Immature natural killer cell (primary cell): ENCODE results near the gene METTL5. TPM values are rescaled to one million over a fixed set of nuclear protein-coding genes. Genes with fewer than 3 reads are reported as not detected.
"Not testable (repeated sequence)": the region's sequence is repeated elsewhere in the genome, so short reads cannot be mapped to it uniquely, and the experiment has no call there.

Experiments used
- DNase-seq, 3 donors: peaks; one replicate each; pipeline ENCODE4 v3.0.0; 2022; ENCODE audit warnings: mixed read lengths in 1 of 3
- H3K27ac Mint-ChIP-seq, 6 donors: one replicate each; pipeline ENCODE4 v1.8.0; 2020; ENCODE audit warnings: mixed read lengths in 6 of 6, mild to moderate bottlenecking in 5 of 6, inconsistent platforms in 4 of 6, moderate library complexity in 3 of 6
- H3K27me3 Mint-ChIP-seq, 3 donors: one replicate each; pipeline ENCODE4 v1.8.0; 2020 to 2021; ENCODE audit warnings: low read depth in 3 of 3, mild to moderate bottlenecking in 3 of 3, mixed read lengths in 3 of 3, moderate library complexity in 3 of 3, inconsistent platforms in 1 of 3
- H3K36me3 Mint-ChIP-seq, 3 donors: one replicate each; pipeline ENCODE4 v1.8.0; 2020; ENCODE audit warnings: mixed read lengths in 3 of 3, inconsistent platforms in 2 of 3, mild to moderate bottlenecking in 2 of 3
- H3K4me1 Mint-ChIP-seq, 2 donors: one replicate each; pipeline ENCODE4 v1.8.0; 2020; ENCODE audit warnings: inconsistent platforms in 2 of 2, mild to moderate bottlenecking in 2 of 2, mixed read lengths in 2 of 2, moderate library complexity in 1 of 2
- H3K4me3 Mint-ChIP-seq, 5 donors: one replicate each; pipeline ENCODE4 v1.8.0; 2020; ENCODE audit warnings: mild to moderate bottlenecking in 5 of 5, mixed read lengths in 5 of 5, inconsistent platforms in 3 of 5, moderate library complexity in 3 of 5
- H3K9me3 Mint-ChIP-seq, 6 donors: one replicate each; pipeline ENCODE4 v1.8.0; 2020; ENCODE audit warnings: mild to moderate bottlenecking in 6 of 6, mixed read lengths in 6 of 6, inconsistent platforms in 4 of 6, moderate library complexity in 3 of 6
- polyA plus RNA-seq, 3 donors: library from polyadenylated mRNA; unstranded; fragments of 300-500 nt; fragmentation: Illumina TruSeq; gene quantifications; one replicate each; pipeline ENCODE4 v1.2.3, GENCODE V29; 2021

METTL5 gene
- polyA plus RNA-seq, 3 donors from 2014 or later, result 78.5 to 147 (median 97.5) TPM

GRCh38 chr2:169822036-169822435 is 2.7 kb downstream of the METTL5 start:
- H3K4me1 Mint-ChIP-seq, result peaks cover 36 to 75% of the 10 kb centered on the region in 2 donors
- H3K9me3 Mint-ChIP-seq, result peaks cover 0 to 1% (median 0%) of the 10 kb centered on the region in 6 donors
- no peak overlapping the region for H3K27ac Mint-ChIP-seq
- no peak for DNase-seq
- H3K4me3 Mint-ChIP-seq, result no peak overlapping the region
- H3K36me3 Mint-ChIP-seq, result peaks cover 5 to 17% (median 15%) of the 10 kb centered on the region in 3 donors
- peaks cover 3 to 5% (median 4%) of the 10 kb centered on the region in 3 donors for H3K27me3 Mint-ChIP-seq

GRCh38 chr2:169820101-169820500 is 4.6 kb downstream of the METTL5 start:
- H3K4me3 Mint-ChIP-seq, H3K9me3 Mint-ChIP-seq, DNase-seq, H3K27me3 Mint-ChIP-seq: not testable (repeated sequence)
- Mint-ChIP-seq H3K27ac (peak overlapping the region in 5 of 6 donors; percentile 17 to 69 (median 46)), H3K4me1 (peaks cover 38 to 68% of the 10 kb centered on the region in 2 donors), H3K36me3 (peaks cover 9 to 27% (median 26%) of the 10 kb centered on the region in 3 donors)

DNA sequence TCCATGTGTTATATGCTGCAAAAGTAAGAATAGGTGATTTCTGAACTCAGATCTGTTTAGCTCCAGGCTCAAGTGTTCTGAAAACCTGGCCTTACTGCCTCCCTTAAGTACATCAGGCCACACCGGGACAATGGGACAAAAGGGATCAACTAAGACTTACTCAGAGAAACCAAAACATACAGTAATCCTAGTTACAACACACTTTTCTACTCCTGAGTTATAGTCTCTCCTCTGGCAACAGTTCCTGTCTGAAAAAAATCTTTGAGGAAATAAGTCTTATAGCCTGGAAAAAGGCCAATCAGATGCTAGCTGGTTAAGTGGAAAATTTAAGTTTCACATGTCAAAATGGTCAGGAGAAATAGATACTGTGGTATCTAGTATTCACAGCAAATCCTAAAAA is 5.6 kb downstream of the METTL5 start:
- Mint-ChIP-seq H3K27ac (peak overlapping the region in 1 of 6 donors; percentile 28), H3K4me3 (no peak overlapping the region), H3K36me3 (peaks cover 9 to 27% (median 26%) of the 10 kb centered on the region in 3 donors), H3K9me3 (no peaks in the 10 kb centered on the region), H3K27me3 (no peaks in the 10 kb centered on the region), H3K4me1 (peaks cover 29 to 61% of the 10 kb centered on the region in 2 donors)
- DNase-seq, result no peak

GRCh38 chr2:169818241-169818640 is 6.5 kb downstream of the METTL5 start:
- Mint-ChIP-seq H3K4me1 (peaks cover 22 to 52% of the 10 kb centered on the region in 2 donors), H3K27me3 (no peaks in the 10 kb centered on the region), H3K27ac (peak overlapping the region in 1 of 6 donors; percentile 6)

GRCh38 chr2:169817369-169817768 is 7.3 kb downstream of the METTL5 start:
- not testable (repeated sequence) for H3K27me3 Mint-ChIP-seq, H3K27ac Mint-ChIP-seq, H3K9me3 Mint-ChIP-seq, H3K4me3 Mint-ChIP-seq, DNase-seq
- Mint-ChIP-seq H3K36me3 (peaks cover 9 to 27% (median 26%) of the 10 kb centered on the region in 3 donors), H3K4me1 (peaks cover 14 to 43% of the 10 kb centered on the region in 2 donors)

More at GRCh38 chr2:169818241-169818640, 6.5 kb downstream of the METTL5 start:
- peaks cover 9 to 27% (median 26%) of the 10 kb centered on the region in 3 donors for H3K36me3 Mint-ChIP-seq
- no peak overlapping the region for H3K4me3 Mint-ChIP-seq
- H3K9me3 Mint-ChIP-seq, result no peaks in the 10 kb centered on the region
- DNase-seq, result no peak

DNA sequence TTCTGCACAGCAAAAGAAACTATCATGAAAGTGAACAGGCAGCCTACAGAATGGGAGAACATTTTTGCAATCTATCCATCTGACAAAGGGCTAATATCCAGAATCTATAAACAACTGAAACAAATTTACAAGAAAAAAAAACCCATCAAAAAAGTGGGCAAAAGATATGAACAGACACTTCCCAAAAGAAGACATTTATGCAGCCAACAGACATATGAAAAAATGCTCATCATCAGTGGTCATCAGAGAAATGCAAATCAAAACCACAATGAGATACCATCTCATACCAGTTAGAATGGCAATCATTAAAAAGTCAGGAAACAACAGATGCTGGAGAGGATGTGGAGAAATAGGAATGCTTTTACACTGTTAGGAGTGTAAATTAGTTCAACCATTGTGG is 7.7 kb downstream of the METTL5 start:
- DNase-seq, H3K9me3 Mint-ChIP-seq: not testable (repeated sequence)

DNA sequence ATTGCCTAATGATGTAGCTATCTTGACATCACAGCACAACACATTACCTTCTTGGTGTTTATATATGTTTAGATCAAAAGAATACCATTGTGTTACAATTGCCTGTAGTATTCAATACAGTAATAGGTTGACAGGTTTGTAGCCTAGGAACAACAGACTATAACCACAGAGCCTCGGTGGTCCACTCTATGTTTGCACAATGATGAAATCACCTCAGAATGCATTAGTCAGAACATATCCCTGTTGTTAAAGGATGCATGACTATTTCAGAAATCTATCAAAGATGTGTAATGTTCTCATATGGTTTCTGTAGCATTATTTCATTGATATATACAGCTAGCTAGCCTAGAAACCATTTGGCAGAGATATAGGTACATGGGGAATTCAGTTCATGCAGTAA is 8.9 kb downstream of the METTL5 start:
- no peaks in the 10 kb centered on the region for H3K27me3 Mint-ChIP-seq
- no peak overlapping the region for H3K4me3 Mint-ChIP-seq
- H3K9me3 Mint-ChIP-seq, result no peaks in the 10 kb centered on the region
- H3K4me1 Mint-ChIP-seq, result peaks cover 9 to 28% of the 10 kb centered on the region in 2 donors
- H3K36me3 Mint-ChIP-seq, result peaks cover 15 to 32% (median 24%) of the 10 kb centered on the region in 3 donors
- DNase-seq, result no peak
- no peak overlapping the region for H3K27ac Mint-ChIP-seq

More for the DNA sequence above, 7.7 kb downstream of the METTL5 start:
- peak overlapping the region in 1 of 6 donors; percentile 24 for H3K27ac Mint-ChIP-seq
- peaks cover 9 to 27% (median 26%) of the 10 kb centered on the region in 3 donors for H3K36me3 Mint-ChIP-seq
- H3K4me3 Mint-ChIP-seq, H3K27me3 Mint-ChIP-seq: not testable (repeated sequence)
- peaks cover 14 to 39% of the 10 kb centered on the region in 2 donors for H3K4me1 Mint-ChIP-seq

GRCh38 chr2:169808221-169808620 is 16.5 kb downstream of the METTL5 start:
- no peak overlapping the region for H3K4me3 Mint-ChIP-seq
- no peak for DNase-seq
- H3K27me3 Mint-ChIP-seq, result no peaks in the 10 kb centered on the region
- H3K4me1 Mint-ChIP-seq, result no peaks in the 10 kb centered on the region
- H3K36me3 Mint-ChIP-seq, result peaks cover 16 to 45% (median 27%) of the 10 kb centered on the region in 3 donors
- H3K27ac Mint-ChIP-seq, result no peak overlapping the region
- H3K9me3 Mint-ChIP-seq, result no peaks in the 10 kb centered on the region

GRCh38 chr2:169806586-169806985 is 18.1 kb downstream of the METTL5 start:
- Mint-ChIP-seq H3K27me3 (no peaks in the 10 kb centered on the region), H3K9me3 (no peaks in the 10 kb centered on the region), H3K36me3 (peaks cover 25 to 53% (median 27%) of the 10 kb centered on the region in 3 donors), H3K27ac (no peak overlapping the region), H3K4me3 (no peak overlapping the region), H3K4me1 (peaks cover 0 to 12% of the 10 kb centered on the region in 2 donors)
- no peak for DNase-seq

- Mint-ChIP-seq H3K4me3 (no peak overlapping the region), H3K36me3 (peaks cover 14 to 36% (median 15%) of the 10 kb centered on the region in 3 donors)
Measured at GRCh38 chr2:169803480-169803879, 21.2 kb downstream of the METTL5 start.

DNA sequence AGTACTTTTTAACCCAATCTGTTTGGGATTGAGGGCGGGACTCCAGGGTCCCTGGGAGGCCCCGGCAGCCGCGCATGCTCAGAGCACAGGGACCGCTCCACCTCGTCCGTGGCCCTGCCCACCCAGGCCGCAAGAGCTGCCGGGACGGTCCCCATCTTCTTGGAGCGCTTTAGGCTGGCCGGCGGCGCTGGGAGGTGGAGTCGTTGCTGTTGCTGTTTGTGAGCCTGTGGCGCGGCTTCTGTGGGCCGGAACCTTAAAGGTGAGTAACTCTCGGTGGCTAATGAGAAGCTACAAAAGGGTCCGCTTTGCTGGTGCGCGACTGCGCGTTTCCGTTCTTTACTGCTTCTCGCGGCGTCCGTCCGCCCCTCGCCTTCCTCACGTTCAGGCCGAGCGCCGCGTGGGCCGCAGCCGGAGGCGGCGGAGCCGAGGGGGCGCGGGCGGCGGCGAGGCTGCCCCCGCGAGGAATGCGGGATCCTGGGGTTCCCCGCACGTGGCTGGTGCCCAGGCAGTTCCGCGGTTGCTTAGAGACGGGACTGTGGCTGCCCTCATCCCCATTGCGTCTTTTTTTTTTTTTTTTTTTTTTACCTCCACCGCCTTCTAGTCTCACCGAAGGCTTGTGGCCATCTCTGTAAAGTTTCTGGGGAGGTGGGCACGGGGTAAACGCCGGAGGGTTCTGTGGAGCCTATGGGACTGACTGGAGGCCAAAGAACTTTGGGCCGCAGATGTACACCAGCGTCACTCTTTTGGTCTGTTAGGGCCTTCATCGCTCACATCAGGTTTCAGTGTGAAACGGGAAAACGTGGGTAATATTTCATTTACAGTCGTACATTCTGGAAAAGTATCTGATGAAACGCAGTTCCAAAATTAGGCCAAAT is 25.8 kb downstream of the METTL5 start, which contains the start of gene SSB:
Gene SSB, plus strand, starts transcription at position 154 of the 875 bp plus-strand sequence. CDS start 2,090 bp downstream, outside the sequence.
- peak; percentile 88 to 89 (median 89) for DNase-seq
- H3K4me3 Mint-ChIP-seq, result peak within 1 kb of the TSS; percentile 83 to 93 (median 88)
- peaks cover 0 to 14% (median 4%) of the 10 kb centered on the region in 3 donors for H3K27me3 Mint-ChIP-seq
- H3K27ac Mint-ChIP-seq, result peak within 1 kb of the TSS; percentile 88 to 96 (median 94)
- no peaks in the 10 kb centered on the region for H3K9me3 Mint-ChIP-seq
- H3K36me3 Mint-ChIP-seq, result peaks cover 0 to 10% (median 9%) of the 10 kb centered on the region in 3 donors
- peaks cover 17 to 42% of the 10 kb centered on the region in 2 donors for H3K4me1 Mint-ChIP-seq

More at GRCh38 chr2:169803480-169803879, 21.2 kb downstream of the METTL5 start:
- H3K9me3 Mint-ChIP-seq, result no peaks in the 10 kb centered on the region
- H3K27me3 Mint-ChIP-seq, result peaks cover 0 to 9% (median 3%) of the 10 kb centered on the region in 3 donors
- H3K4me1 Mint-ChIP-seq, result peaks cover 13 to 36% of the 10 kb centered on the region in 2 donors
- H3K27ac Mint-ChIP-seq, result no peak overlapping the region
- DNase-seq, result no peak

- no peak for DNase-seq
- H3K4me3 Mint-ChIP-seq, result peak overlapping the region; percentile 83 to 93 (median 88)
- peaks cover 17 to 42% of the 10 kb centered on the region in 2 donors for H3K4me1 Mint-ChIP-seq
- peaks cover 0 to 10% (median 9%) of the 10 kb centered on the region in 3 donors for H3K36me3 Mint-ChIP-seq
- H3K27ac Mint-ChIP-seq, result peak overlapping the region; percentile 88 to 96 (median 89)
- no peaks in the 10 kb centered on the region for H3K9me3 Mint-ChIP-seq
- H3K27me3 Mint-ChIP-seq, result peaks cover 0 to 14% (median 4%) of the 10 kb centered on the region in 3 donors
Measured at GRCh38 chr2:169798397-169798717, 26.3 kb downstream of the METTL5 start.

GRCh38 chr2:169797601-169798000 is 27.1 kb downstream of the METTL5 start:
- Mint-ChIP-seq H3K36me3 (peaks cover 0 to 8% (median 7%) of the 10 kb centered on the region in 3 donors), H3K4me3 (peak overlapping the region; percentile 27 to 88 (median 72)), H3K9me3 (no peaks in the 10 kb centered on the region), H3K4me1 (peaks cover 17 to 39% of the 10 kb centered on the region in 2 donors), H3K27me3 (peaks cover 0 to 14% (median 4%) of the 10 kb centered on the region in 3 donors), H3K27ac (peak overlapping the region in 4 of 6 donors; percentile 1 to 79 (median 30))
- DNase-seq, result no peak

- no peaks in the 10 kb centered on the region for H3K9me3 Mint-ChIP-seq
- peaks cover 17 to 30% of the 10 kb centered on the region in 2 donors for H3K4me1 Mint-ChIP-seq
- no peak overlapping the region for H3K27ac Mint-ChIP-seq
- peak overlapping the region in 3 of 5 donors; percentile 45 to 54 (median 51) for H3K4me3 Mint-ChIP-seq
- H3K36me3 Mint-ChIP-seq, result no peaks in the 10 kb centered on the region
- no peak for DNase-seq
- H3K27me3 Mint-ChIP-seq, result peaks cover 0 to 14% (median 4%) of the 10 kb centered on the region in 3 donors
Measured at GRCh38 chr2:169796441-169796840, 28.3 kb downstream of the METTL5 start.
